ENCODE data around the gene NGEF.

DNA sequence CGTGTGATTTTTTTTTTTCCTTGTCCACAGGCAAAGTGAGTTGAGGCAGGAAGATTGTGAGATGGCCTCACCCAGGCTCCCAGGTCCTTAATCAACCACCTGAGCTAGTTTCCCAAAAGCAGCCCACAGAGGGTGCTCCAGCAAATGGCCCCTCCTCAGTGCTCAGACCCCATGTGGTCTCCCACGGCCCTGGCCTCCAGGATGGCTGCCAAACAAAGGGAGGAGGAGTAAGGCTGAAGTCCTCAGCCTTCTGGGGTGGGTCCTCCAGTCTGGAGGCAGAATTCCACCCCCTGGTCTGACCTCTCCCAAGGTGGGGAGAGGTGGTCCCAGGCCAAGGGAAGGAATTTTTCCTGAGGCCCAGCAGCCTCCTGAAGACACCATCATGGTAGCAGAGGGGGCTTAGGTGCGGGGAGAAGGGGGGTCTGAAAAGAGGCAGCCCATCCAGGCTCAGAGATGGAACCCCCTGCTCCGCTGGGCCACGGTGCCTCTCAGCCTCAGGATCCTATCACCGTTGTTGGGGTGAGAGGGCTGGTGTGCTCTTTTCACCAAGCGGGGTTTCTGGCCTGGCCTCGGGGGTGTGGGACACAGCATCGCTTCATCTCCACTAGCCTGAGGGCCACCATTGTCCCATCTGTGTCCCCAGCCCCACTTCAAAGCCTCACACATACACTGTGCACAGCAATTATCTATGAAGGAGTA lies 2.3 kb downstream of the NGEF start:
- TF ChIP-seq, protein P1, sequence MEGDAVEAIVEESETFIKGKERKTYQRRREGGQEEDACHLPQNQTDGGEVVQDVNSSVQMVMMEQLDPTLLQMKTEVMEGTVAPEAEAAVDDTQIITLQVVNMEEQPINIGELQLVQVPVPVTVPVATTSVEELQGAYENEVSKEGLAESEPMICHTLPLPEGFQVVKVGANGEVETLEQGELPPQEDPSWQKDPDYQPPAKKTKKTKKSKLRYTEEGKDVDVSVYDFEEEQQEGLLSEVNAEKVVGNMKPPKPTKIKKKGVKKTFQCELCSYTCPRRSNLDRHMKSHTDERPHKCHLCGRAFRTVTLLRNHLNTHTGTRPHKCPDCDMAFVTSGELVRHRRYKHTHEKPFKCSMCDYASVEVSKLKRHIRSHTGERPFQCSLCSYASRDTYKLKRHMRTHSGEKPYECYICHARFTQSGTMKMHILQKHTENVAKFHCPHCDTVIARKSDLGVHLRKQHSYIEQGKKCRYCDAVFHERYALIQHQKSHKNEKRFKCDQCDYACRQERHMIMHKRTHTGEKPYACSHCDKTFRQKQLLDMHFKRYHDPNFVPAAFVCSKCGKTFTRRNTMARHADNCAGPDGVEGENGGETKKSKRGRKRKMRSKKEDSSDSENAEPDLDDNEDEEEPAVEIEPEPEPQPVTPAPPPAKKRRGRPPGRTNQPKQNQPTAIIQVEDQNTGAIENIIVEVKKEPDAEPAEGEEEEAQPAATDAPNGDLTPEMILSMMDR (IDR thresholded peaks at IDR 0.05; ENCODE audit: insufficient read depth, low read length): no peak
- no peak for TF ChIP-seq POLR2AphosphoS5 (IDR thresholded peaks at IDR 0.05; ENCODE audit: low read depth)
- TF ChIP-seq, protein P2, sequence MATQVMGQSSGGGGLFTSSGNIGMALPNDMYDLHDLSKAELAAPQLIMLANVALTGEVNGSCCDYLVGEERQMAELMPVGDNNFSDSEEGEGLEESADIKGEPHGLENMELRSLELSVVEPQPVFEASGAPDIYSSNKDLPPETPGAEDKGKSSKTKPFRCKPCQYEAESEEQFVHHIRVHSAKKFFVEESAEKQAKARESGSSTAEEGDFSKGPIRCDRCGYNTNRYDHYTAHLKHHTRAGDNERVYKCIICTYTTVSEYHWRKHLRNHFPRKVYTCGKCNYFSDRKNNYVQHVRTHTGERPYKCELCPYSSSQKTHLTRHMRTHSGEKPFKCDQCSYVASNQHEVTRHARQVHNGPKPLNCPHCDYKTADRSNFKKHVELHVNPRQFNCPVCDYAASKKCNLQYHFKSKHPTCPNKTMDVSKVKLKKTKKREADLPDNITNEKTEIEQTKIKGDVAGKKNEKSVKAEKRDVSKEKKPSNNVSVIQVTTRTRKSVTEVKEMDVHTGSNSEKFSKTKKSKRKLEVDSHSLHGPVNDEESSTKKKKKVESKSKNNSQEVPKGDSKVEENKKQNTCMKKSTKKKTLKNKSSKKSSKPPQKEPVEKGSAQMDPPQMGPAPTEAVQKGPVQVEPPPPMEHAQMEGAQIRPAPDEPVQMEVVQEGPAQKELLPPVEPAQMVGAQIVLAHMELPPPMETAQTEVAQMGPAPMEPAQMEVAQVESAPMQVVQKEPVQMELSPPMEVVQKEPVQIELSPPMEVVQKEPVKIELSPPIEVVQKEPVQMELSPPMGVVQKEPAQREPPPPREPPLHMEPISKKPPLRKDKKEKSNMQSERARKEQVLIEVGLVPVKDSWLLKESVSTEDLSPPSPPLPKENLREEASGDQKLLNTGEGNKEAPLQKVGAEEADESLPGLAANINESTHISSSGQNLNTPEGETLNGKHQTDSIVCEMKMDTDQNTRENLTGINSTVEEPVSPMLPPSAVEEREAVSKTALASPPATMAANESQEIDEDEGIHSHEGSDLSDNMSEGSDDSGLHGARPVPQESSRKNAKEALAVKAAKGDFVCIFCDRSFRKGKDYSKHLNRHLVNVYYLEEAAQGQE (IDR thresholded peaks at IDR 0.05; ENCODE audit: insufficient replicate concordance, low read depth): no peak
- TF ChIP-seq SPI1 (IDR thresholded peaks at IDR 0.05; ENCODE audit: borderline replicate concordance, low read depth): no peak
